SKM-1 (cell line): ENCODE data around the gene HSFX3.
"Not testable (repeated sequence)": the region's sequence is repeated elsewhere in the genome, so short reads cannot be mapped to it uniquely, and the experiment has no call there.

Experiments
- DNase-seq: peaks from one replicate; lab custom pipeline; 2025; ENCODE audit not compliant: unreplicated experiment; lab: John Stamatoyannopoulos, UW

Gene HSFX3

GRCh38 chrX:149545545-149546543 is 3.9 kb downstream of the HSFX3 start:
- not testable (repeated sequence) for DNase-seq

- DNase-seq: no peak
Measured at GRCh38 chrX:149541521-149542047, 8.1 kb downstream of the HSFX3 start.

- DNase-seq: peak; percentile 83
Measured at GRCh38 chrX:149540621-149541520, 8.9 kb downstream of the HSFX3 start, which contains the start of gene EOLA1. TSS of gene EOLA1 (plus strand) at chrX:149541012. CDS start at chrX:149545631, 4,619 bp downstream.

GRCh38 chrX:149540131-149540620 is 9.5 kb downstream of the HSFX3 start:
- peak; percentile 35 for DNase-seq

GRCh38 chrX:149539283-149540130 is 10.2 kb downstream of the HSFX3 start:
- DNase-seq: peak; percentile 77

GRCh38 chrX:149537474-149537873 is 12.2 kb downstream of the HSFX3 start:
- DNase-seq: not testable (repeated sequence)

GRCh38 chrX:149534926-149535602 is 14.7 kb downstream of the HSFX3 start:
- DNase-seq: not testable (repeated sequence)

GRCh38 chrX:149533999-149534398 is 15.7 kb downstream of the HSFX3 start:
- DNase-seq: not testable (repeated sequence)

GRCh38 chrX:149532868-149533267 is 16.9 kb downstream of the HSFX3 start:
- not testable (repeated sequence) for DNase-seq

GRCh38 chrX:149531599-149531998 is 18.1 kb downstream of the HSFX3 start:
- DNase-seq: no peak

GRCh38 chrX:149528381-149528780 is 21.3 kb downstream of the HSFX3 start:
- no peak for DNase-seq

- DNase-seq: no peak
Measured at GRCh38 chrX:149527705-149528104, 22.0 kb downstream of the HSFX3 start.

GRCh38 chrX:149526318-149527033 is 23.2 kb downstream of the HSFX3 start:
- DNase-seq: not testable (repeated sequence)

- DNase-seq: not testable (repeated sequence)
Measured at GRCh38 chrX:149525903-149526302, 23.8 kb downstream of the HSFX3 start.

- DNase-seq: not testable (repeated sequence)
Measured at GRCh38 chrX:149525389-149525788, 24.3 kb downstream of the HSFX3 start.

GRCh38 chrX:149522916-149523315 is 26.8 kb downstream of the HSFX3 start:
- DNase-seq: no peak

GRCh38 chrX:149521438-149521837 is 28.3 kb downstream of the HSFX3 start:
- no peak for DNase-seq

- DNase-seq: not testable (repeated sequence)
Measured at GRCh38 chrX:149520636-149521277, 29.0 kb downstream of the HSFX3 start.
